ENCODE data around the gene COL4A4. TPM values are rescaled to one million over a fixed set of nuclear protein-coding genes. Genes with fewer than 3 reads are reported as not detected.

COL4A4 gene
- total and polyA plus RNA-seq, 2 donors (not counting 3 experiments of a cell fraction or from before 2014, with no cell fraction given): not detected

- H3K4me3 ChIP-seq (replicated peaks in 1 of 3; ENCODE audit: insufficient read depth in 1 of 3, low read depth in 1 of 3, low read length in 3 of 3): no peak overlapping the region
- no peaks in the 10 kb centered on the region for H3K36me3 ChIP-seq (ENCODE audit: control insufficient read depth in 2 of 2, extremely low read depth in 1 of 2, insufficient read depth in 2 of 2, low read length in 2 of 2)
- H3K9me1 ChIP-seq (replicated peaks; ENCODE audit: control insufficient read depth, extremely low read depth, insufficient read depth, low read length): no peaks in the 10 kb centered on the region
- no peaks in the 10 kb centered on the region for H3K4me1 ChIP-seq (ENCODE audit: control insufficient read depth, extremely low read depth, insufficient read depth, low read length)
- BruUV-seq (replicated peaks): no TSS peak
- TF ChIP-seq GATA2 (IDR thresholded peaks at IDR 0.05; ENCODE audit: insufficient read depth, insufficient read length, low read depth, low read length) (no peak), POLR2A (IDR thresholded peaks at IDR 0.05; ENCODE audit: low read depth, low read length) (no peak), POLR2AphosphoS5 (IDR thresholded peaks at IDR 0.05; ENCODE audit: insufficient read depth, low read depth, low read length) (no peak), EZH2 (IDR thresholded peaks at IDR 0.05; ENCODE audit: borderline replicate concordance, low read depth, low read length, severe bottlenecking) (no peak), MYC (IDR thresholded peaks at IDR 0.05; ENCODE audit: low read depth, low read length) (no peak), FOS (IDR thresholded peaks at IDR 0.05; ENCODE audit: borderline replicate concordance, insufficient read depth, low read length) (no peak), JUN (IDR thresholded peaks at IDR 0.05; ENCODE audit: borderline replicate concordance, insufficient read depth, insufficient read length, low read depth) (no peak)
- TF ChIP-seq, protein P1, sequence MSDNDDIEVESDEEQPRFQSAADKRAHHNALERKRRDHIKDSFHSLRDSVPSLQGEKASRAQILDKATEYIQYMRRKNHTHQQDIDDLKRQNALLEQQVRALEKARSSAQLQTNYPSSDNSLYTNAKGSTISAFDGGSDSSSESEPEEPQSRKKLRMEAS (IDR thresholded peaks at IDR 0.05; ENCODE audit: insufficient read depth, insufficient read length): no peak
- no peaks in the 10 kb centered on the region for H3K79me2 ChIP-seq (ENCODE audit: control insufficient read depth, insufficient read depth, low read length)
- H3K27me3 ChIP-seq (ENCODE audit: control insufficient read depth in 2 of 2, insufficient read depth in 2 of 2, low read length in 2 of 2): no peaks in the 10 kb centered on the region
- no peaks in the 10 kb centered on the region for H4K20me1 ChIP-seq (replicated peaks; ENCODE audit: control insufficient read depth, extremely low read depth, insufficient read depth, low read length)
- no peak overlapping the region for H3K9ac ChIP-seq (replicated peaks; ENCODE audit: extremely low read depth, insufficient read depth, low read length)
- intact Hi-C loops (cut with micrococcal nuclease): no loop called here
- H3K4me2 ChIP-seq (ENCODE audit: insufficient read depth, low read length): no peak overlapping the region
- no peak overlapping the region for H2AFZ ChIP-seq (ENCODE audit: low read depth, low read length)
- dilution Hi-C loops (cut with MboI; ENCODE audit: extremely low pct_ligation_motif_present, low sequenced_read_pairs): no loop called here
- POLR2A ChIA-PET: no interaction called here
- CTCF ChIA-PET: no interaction called here
- FAIRE-seq: no peak
- DNase-seq (ENCODE audit: low read depth, low spot score): no peak
- H3K9me3 ChIP-seq (replicated peaks; ENCODE audit: control insufficient read depth, insufficient read depth, low read length): no peaks in the 10 kb centered on the region
- H3K27ac ChIP-seq (ENCODE audit: insufficient read depth, low read depth, low read length): no peak overlapping the region
Measured at GRCh38 chr2:226956659-226957058, 207.3 kb downstream of the COL4A4 start.

- Histone ChIP-seq H3K79me2 (ENCODE audit: control insufficient read depth, insufficient read depth, low read length) (no peaks in the 10 kb centered on the region), H3K27me3 (ENCODE audit: control insufficient read depth in 2 of 2, insufficient read depth in 2 of 2, low read length in 2 of 2) (no peaks in the 10 kb centered on the region), H3K9me1 (replicated peaks; ENCODE audit: control insufficient read depth, extremely low read depth, insufficient read depth, low read length) (no peaks in the 10 kb centered on the region), H3K4me3 (replicated peaks in 1 of 3; ENCODE audit: insufficient read depth in 1 of 3, low read depth in 1 of 3, low read length in 3 of 3) (no peak overlapping the region), H2AFZ (ENCODE audit: low read depth, low read length) (no peak overlapping the region), H4K20me1 (replicated peaks; ENCODE audit: control insufficient read depth, extremely low read depth, insufficient read depth, low read length) (no peaks in the 10 kb centered on the region), H3K27ac (ENCODE audit: insufficient read depth, low read depth, low read length) (no peak overlapping the region), H3K9ac (replicated peaks; ENCODE audit: extremely low read depth, insufficient read depth, low read length) (no peak overlapping the region), H3K4me1 (ENCODE audit: control insufficient read depth, extremely low read depth, insufficient read depth, low read length) (no peaks in the 10 kb centered on the region), H3K36me3 (ENCODE audit: control insufficient read depth in 2 of 2, extremely low read depth in 1 of 2, insufficient read depth in 2 of 2, low read length in 2 of 2) (no peaks in the 10 kb centered on the region), H3K4me2 (ENCODE audit: insufficient read depth, low read length) (no peak overlapping the region), H3K9me3 (replicated peaks; ENCODE audit: control insufficient read depth, insufficient read depth, low read length) (no peaks in the 10 kb centered on the region)
- ChIA-PET POLR2A (no interaction called here), CTCF (interaction anchor here (1.3 kb wide), 1 partner anchor 1289 kb away, joined by 4 read pairs; no protein-coding TSS in a partner anchor)
- FAIRE-seq (no peak), DNase-seq (ENCODE audit: low read depth, low spot score) (no peak)
- intact Hi-C loops (cut with micrococcal nuclease) (no loop called here), dilution Hi-C loops (cut with MboI; ENCODE audit: extremely low pct_ligation_motif_present, low sequenced_read_pairs) (no loop called here)
- no TSS peak for BruUV-seq (replicated peaks)
- TF ChIP-seq MYC (IDR thresholded peaks at IDR 0.05; ENCODE audit: low read depth, low read length) (no peak), CTCF (IDR thresholded peaks at IDR 0.05; ENCODE audit: extremely low read depth in 1 of 2, insufficient read depth in 1 of 2, low read depth in 1 of 2, low read length in 2 of 2) (no peak), JUN (IDR thresholded peaks at IDR 0.05; ENCODE audit: borderline replicate concordance, insufficient read depth, insufficient read length, low read depth) (no peak), FOS (IDR thresholded peaks at IDR 0.05; ENCODE audit: borderline replicate concordance, insufficient read depth, low read length) (no peak), POLR2AphosphoS5 (IDR thresholded peaks at IDR 0.05; ENCODE audit: insufficient read depth, low read depth, low read length) (no peak), EZH2 (IDR thresholded peaks at IDR 0.05; ENCODE audit: borderline replicate concordance, low read depth, low read length, severe bottlenecking) (no peak), GATA2 (IDR thresholded peaks at IDR 0.05; ENCODE audit: insufficient read depth, insufficient read length, low read depth, low read length) (no peak)
- TF ChIP-seq, protein P1 (IDR thresholded peaks at IDR 0.05; ENCODE audit: insufficient read depth, insufficient read length): no peak
Measured at GRCh38 chr2:226953826-226954225, 210.2 kb downstream of the COL4A4 start.
